Psoas muscle (tissue), 8 donors: ENCODE results near the gene ZBTB11. TPM values are rescaled to one million over a fixed set of nuclear protein-coding genes. Genes with fewer than 3 reads are reported as not detected.

Source experiments
- ATAC-seq, 4 donors: fragments of 200-7000 bp; cut with Tn5 transposase; one replicate each; pipeline ENCODE4 v1.9.1; 2020; ENCODE audit warnings: moderate library complexity in 3 of 4, mild to moderate bottlenecking in 2 of 4
- DNase-seq, 2 donors: peaks; one replicate each; pipeline ENCODE4 v3.0.0-alpha.2; 2020
- H3K27ac ChIP-seq: fragments of 200-600 bp; one replicate; pipeline ENCODE4 v1.8.0; 2022
- H3K27me3 ChIP-seq, 3 donors: fragments of 200-600 bp in 1 of 3; one replicate each; pipeline versions ENCODE4 v1.6.1 to v1.8.0; 2013 to 2022; ENCODE audit warnings: low read length in 2 of 3, mild to moderate bottlenecking in 2 of 3, moderate library complexity in 1 of 3; ENCODE audit not compliant: insufficient read depth in 3 of 3
- H3K36me3 ChIP-seq, 2 donors: fragments of 200-600 bp in 1 of 2; one replicate each; pipeline versions ENCODE4 v1.6.1 to v1.8.0; 2013 to 2022; ENCODE audit warnings: low read depth in 1 of 2, mild to moderate bottlenecking in 1 of 2, moderate library complexity in 1 of 2; ENCODE audit not compliant: insufficient read depth in 1 of 2
- H3K4me1 ChIP-seq: fragments of 200-600 bp; one replicate; pipeline ENCODE4 v1.8.0; 2022
- H3K4me3 ChIP-seq: fragments of 200-600 bp; one replicate; pipeline ENCODE4 v1.8.0; 2022; ENCODE audit warnings: mild to moderate bottlenecking
- H3K9me3 ChIP-seq: fragments of 200-600 bp; one replicate; pipeline ENCODE4 v1.8.0; 2022
- WGBS, 3 donors: extraction: QIAGEN DNeasy Blood & Tissue Kit; methylation state at CpG; one replicate each; pipeline versions ENCODE4 v1.1.6 to v1.1.7; 2013; 5-methylcytosine and 5-hydroxymethylcytosine counted together
- intact Hi-C, 2 donors: fragments of 100-400 bp; cut with DNase I; formaldehyde crosslinking; loops; one replicate each; pipeline versions ENCODE4 v1.11.0 to v1.14.2; 2022
- polyA plus RNA-seq, 3 donors: library from polyadenylated mRNA; stranded (reverse); fragments of 200-250 nt; gene quantifications; one replicate each; pipeline ENCODE4 v1.2.3, GENCODE V29; 2013
- total RNA-seq, 4 donors: library from RNA; stranded (reverse); fragmentation: NEBNext Ultra II Directional in 2 of 4; extraction: Animal tissue kit (Norgen Biotek cat#: 25700) in 2 of 4; gene quantifications; one replicate each; pipeline versions ENCODE4 v1.2.1 to v1.2.4, GENCODE V29; 2021 to 2023
- TF ChIP-seq, protein P1 (sequence below): fragments of 200-600 bp; IDR thresholded peaks from one replicate; pipeline ENCODE4 v1.8.0; 2022; ENCODE audit warnings: antibody characterized with exemption
- donor health status: healthy with polysubstance abuse.
- donor health status: DM: no; HTN: no; CAD: no; lungs with moderate emphysema.
- donor health status: Bipolar disorder and iron deficiency.
- donor health status: healthy.
- donor health status: DM: yes; HTN: yes; CAD: no.
- donor health status: DM: no; HTN: no; CAD: no.
- donor health status: DM: no; HTN: no; CAD: no.
- donor health status: DM: yes; HTN: yes; CAD: no.

Gene ZBTB11
- total and polyA plus RNA-seq, 7 donors = 5.5 to 12.6 (median 10.3) TPM

DNA sequence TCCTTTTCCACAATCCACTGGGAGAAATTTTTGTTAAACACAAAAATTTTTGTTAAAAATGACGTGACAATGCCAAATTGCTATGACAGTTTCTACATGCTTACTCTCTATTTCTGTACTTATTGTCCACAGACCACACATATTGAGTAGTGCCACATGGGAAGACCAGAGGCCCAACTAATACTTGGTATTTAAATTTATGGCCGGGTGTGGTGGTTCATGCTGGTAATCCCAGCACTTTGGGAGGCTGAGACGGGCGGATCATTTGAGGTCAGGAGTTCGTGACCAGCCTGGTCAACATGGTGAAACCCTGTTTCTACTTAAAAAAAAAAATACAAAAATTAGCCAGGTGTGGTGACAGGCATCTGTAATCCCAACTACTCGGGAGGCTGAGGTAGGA, 20.3 kb downstream of the ZBTB11 start:
- Histone ChIP-seq H3K9me3 (no peaks in the 10 kb centered on the region), H3K27me3 (no peaks in the 10 kb centered on the region), H3K27ac (no peak overlapping the region), H3K4me3 (no peak overlapping the region), H3K36me3 (peaks cover 9 to 100% of the 10 kb centered on the region in 2 donors), H3K4me1 (no peaks in the 10 kb centered on the region)
- DNase-seq = no peak
- 91 to 94% (median 93%) methylated on average over 6 of the region's 6 CpGs for WGBS, 3 donors
- no peak for ATAC-seq
- intact Hi-C loops = loop anchor here in 1 of 2 donors (10.0 kb wide), 1 partner anchor 52 kb away; no protein-coding TSS in a partner anchor
- TF ChIP-seq, protein P1, sequence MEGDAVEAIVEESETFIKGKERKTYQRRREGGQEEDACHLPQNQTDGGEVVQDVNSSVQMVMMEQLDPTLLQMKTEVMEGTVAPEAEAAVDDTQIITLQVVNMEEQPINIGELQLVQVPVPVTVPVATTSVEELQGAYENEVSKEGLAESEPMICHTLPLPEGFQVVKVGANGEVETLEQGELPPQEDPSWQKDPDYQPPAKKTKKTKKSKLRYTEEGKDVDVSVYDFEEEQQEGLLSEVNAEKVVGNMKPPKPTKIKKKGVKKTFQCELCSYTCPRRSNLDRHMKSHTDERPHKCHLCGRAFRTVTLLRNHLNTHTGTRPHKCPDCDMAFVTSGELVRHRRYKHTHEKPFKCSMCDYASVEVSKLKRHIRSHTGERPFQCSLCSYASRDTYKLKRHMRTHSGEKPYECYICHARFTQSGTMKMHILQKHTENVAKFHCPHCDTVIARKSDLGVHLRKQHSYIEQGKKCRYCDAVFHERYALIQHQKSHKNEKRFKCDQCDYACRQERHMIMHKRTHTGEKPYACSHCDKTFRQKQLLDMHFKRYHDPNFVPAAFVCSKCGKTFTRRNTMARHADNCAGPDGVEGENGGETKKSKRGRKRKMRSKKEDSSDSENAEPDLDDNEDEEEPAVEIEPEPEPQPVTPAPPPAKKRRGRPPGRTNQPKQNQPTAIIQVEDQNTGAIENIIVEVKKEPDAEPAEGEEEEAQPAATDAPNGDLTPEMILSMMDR = no peak

DNA sequence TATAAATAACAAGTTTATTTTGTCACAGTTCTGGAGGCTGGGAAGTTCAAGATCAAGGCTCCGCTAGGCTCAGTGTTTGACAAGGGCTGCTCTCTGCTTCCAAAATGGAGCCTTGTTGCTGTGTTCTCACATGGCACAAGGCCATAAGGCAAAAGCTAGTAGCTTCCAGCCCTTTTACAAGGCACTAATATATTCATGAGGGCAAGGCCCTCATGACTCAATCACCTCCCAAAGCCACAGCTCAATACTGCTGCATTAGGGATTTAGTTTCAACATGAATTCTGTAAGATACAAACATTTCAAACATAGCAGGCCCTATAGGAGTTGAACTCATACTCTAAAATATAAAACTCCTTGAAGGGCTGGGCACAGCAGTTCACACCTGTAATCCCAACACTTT, 30.2 kb downstream of the ZBTB11 start:
- no peak overlapping the region for H3K27ac ChIP-seq
- H3K27me3 ChIP-seq = no peaks in the 10 kb centered on the region
- 100% methylated on average over 1 of the region's 1 CpG for WGBS, 3 donors
- H3K4me1 ChIP-seq = no peaks in the 10 kb centered on the region
- no peak overlapping the region for H3K4me3 ChIP-seq
- H3K36me3 ChIP-seq = peaks cover 13 to 41% of the 10 kb centered on the region in 2 donors
- DNase-seq (no peak), ATAC-seq (no peak)
- intact Hi-C loops = no loop called here
- TF ChIP-seq, protein P1 = no peak
- no peaks in the 10 kb centered on the region for H3K9me3 ChIP-seq

DNA sequence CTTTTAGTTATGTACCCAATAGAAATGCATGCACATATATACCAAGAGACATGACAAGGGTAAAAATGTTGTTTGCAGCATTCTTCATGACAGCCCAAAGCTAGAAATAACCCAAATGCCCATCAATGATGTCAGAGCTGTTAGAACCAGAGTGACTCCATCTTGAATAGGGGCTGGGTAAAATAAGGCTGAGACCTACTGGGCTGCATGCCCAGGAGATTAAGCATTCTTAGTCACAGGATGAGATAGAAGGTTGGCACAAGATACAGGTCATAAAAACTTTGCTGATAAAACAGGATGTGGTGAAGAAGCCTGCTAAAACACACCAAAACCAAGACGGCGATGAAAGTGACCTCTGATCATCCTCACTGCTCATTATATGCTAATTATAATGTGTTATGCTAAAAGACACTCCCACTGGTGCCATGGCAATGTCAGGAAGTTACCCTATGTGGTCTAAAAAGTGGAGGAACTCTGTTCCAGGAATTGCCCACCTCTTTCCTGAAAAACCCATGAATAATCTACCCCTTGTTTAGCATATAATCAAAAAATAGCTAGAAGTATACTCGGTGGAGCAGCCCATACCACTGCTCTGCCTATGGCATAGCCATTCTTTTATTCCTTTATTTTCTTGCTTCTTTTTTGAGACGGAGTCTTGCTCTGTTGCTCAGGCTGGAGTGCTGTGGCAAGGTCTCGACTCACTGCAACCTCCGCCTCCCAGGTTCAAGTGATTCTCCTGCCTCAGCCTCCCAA, 32.9 kb downstream of the ZBTB11 start:
- no peaks in the 10 kb centered on the region for H3K4me1 ChIP-seq
- ATAC-seq = peak in 1 of 4 donors; percentile 27
- H3K9me3 ChIP-seq = no peaks in the 10 kb centered on the region
- intact Hi-C loops = no loop called here
- TF ChIP-seq, protein P1 = no peak
- no peak for DNase-seq
- H3K4me3 ChIP-seq = no peak overlapping the region
- peaks cover 3 to 16% of the 10 kb centered on the region in 2 donors for H3K36me3 ChIP-seq
- no peaks in the 10 kb centered on the region for H3K27me3 ChIP-seq
- WGBS, 3 donors = 71 to 74% (median 74%) methylated on average over 6 of the region's 6 CpGs
- no peak overlapping the region for H3K27ac ChIP-seq

DNA sequence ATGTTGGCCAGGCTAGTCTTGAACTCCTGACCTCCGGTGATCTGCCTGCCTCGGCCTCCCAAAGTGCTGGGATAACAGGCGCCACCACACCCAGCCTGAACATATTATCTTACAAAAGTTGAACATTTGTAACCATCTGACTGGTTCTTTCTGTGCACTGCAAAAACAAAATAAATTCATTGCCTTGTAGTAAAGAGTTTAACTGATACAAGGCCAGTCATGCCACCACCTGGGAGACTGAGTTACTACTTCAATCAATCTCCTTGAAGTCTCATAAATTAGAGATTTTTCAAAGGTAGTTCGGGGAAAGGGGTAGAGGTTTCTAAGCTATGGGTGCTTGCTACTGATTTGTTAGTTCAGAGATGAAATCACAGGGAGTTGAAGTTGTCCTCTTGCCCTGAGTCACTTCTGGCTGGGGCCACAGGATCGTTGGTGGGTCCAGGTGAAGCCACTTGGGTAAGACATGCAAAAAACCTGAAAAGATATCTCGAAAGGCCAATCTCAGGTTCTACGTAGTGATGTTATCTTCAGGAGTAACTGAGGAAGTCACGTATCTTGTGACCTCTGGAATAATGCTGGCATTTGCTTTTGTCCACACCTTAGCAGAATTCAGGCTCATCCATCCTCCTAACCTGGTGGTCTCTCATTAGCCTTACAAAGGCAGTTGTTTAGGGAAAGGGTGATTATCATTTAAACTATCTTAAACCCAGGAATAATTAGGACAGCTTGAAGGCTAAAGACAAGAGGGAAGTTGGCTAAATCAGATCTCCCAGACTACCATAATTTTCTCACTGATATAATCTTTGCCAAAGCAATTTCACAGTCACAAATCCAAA, 33.7 kb downstream of the ZBTB11 start:
- TF ChIP-seq, protein P1 = no peak
- intact Hi-C loops = no loop called here
- H3K4me3 ChIP-seq = no peak overlapping the region
- no peak for DNase-seq
- no peaks in the 10 kb centered on the region for H3K27me3 ChIP-seq
- ATAC-seq = no peak
- H3K9me3 ChIP-seq = no peaks in the 10 kb centered on the region
- peaks cover 0 to 8% of the 10 kb centered on the region in 2 donors for H3K36me3 ChIP-seq
- WGBS, 3 donors = 91 to 95% (median 92%) methylated on average over 8 of the region's 8 CpGs
- H3K27ac ChIP-seq = no peak overlapping the region
- H3K4me1 ChIP-seq = no peaks in the 10 kb centered on the region
